Activated B cell treated with CpG ODN at 0.5 μM for 24 hours (primary cell): ENCODE data around the gene RNF115. TPM values are rescaled to one million over a fixed set of nuclear protein-coding genes. Genes with fewer than 3 reads are reported as not detected.
"Not testable (repeated sequence)": the region's sequence is repeated elsewhere in the genome, so short reads cannot be mapped to it uniquely, and the experiment has no call there.

Source experiments
- ATAC-seq: fragments of 200-7000 bp; cut with Tn5 transposase; one replicate; pipeline ENCODE4 v1.10.0; 2021; ENCODE audit warnings: low read depth, mild to moderate bottlenecking, moderate library complexity
- CTCF ChIA-PET: fragments of 350-600 bp; sonication (Branson Sonifier 250); formaldehyde crosslinking; loops from one replicate; lab custom pipeline; 2021; ENCODE audit warnings: antibody characterized with exemption; lab: Charles Lee
- POLR2A ChIA-PET: fragments of 350-600 bp; sonication (Branson Sonifier 250); formaldehyde crosslinking; loops from one replicate; lab custom pipeline; 2021; ENCODE audit warnings: antibody characterized with exemption; lab: Charles Lee
- DNase-seq: peaks from one replicate; pipeline ENCODE4 v3.0.0; 2022
- H3K27ac Mint-ChIP-seq: one replicate; pipeline ENCODE4 v1.8.0; 2020; ENCODE audit warnings: mixed read lengths
- H3K27me3 Mint-ChIP-seq: one replicate; pipeline ENCODE4 v1.8.0; 2021; ENCODE audit warnings: mixed read lengths
- H3K36me3 Mint-ChIP-seq: one replicate; pipeline ENCODE4 v1.8.0; 2021; ENCODE audit warnings: low read depth, mixed read lengths
- H3K4me1 Mint-ChIP-seq: one replicate; pipeline ENCODE4 v1.8.0; 2021; ENCODE audit warnings: mixed read lengths
- H3K4me3 Mint-ChIP-seq: one replicate; pipeline ENCODE4 v1.8.0; 2020; ENCODE audit warnings: mild to moderate bottlenecking, mixed read lengths
- H3K9me3 Mint-ChIP-seq: one replicate; pipeline ENCODE4 v1.8.0; 2020; ENCODE audit warnings: mixed read lengths
- CTCF ChIP-seq: fragments of 200-600 bp; IDR thresholded peaks from one replicate; pipeline ENCODE4 v1.8.0; 2022; ENCODE audit warnings: antibody characterized with exemption, mild to moderate bottlenecking
- intact Hi-C: fragments of 100-400 bp; cut with micrococcal nuclease; formaldehyde crosslinking; loops from one replicate; pipeline ENCODE4 v1.15.1; 2024
- total RNA-seq: library from RNA; stranded (reverse); gene quantifications from 2 replicates; pipeline ENCODE4 v1.2.3, GENCODE V29; 2022

RNF115 gene
- total RNA-seq, 1 donor from 2014 or later: 19.7 TPM

GRCh38 chr1:145828367-145829026, 4.6 kb upstream of the RNF115 start:
- no peak for DNase-seq
- H3K9me3 Mint-ChIP-seq: no peaks in the 10 kb centered on the region
- H3K4me3 Mint-ChIP-seq: no peak overlapping the region
- H3K27me3 Mint-ChIP-seq: no peaks in the 10 kb centered on the region
- intact Hi-C loops: no loop called here
- POLR2A ChIA-PET: interaction anchor here (0.7 kb wide), 2 partner anchors 17 to 34 kb away, joined by 3 read pairs; partner anchors contain the start of gene NUDT17
- peaks cover 22% of the 10 kb centered on the region for H3K4me1 Mint-ChIP-seq
- no peak overlapping the region for H3K27ac Mint-ChIP-seq
- TF ChIP-seq CTCF: no peak
- CTCF ChIA-PET: no interaction called here
- H3K36me3 Mint-ChIP-seq: peaks cover 80% of the 10 kb centered on the region
- no peak for ATAC-seq

- Mint-ChIP-seq H3K27ac (no peak overlapping the region), H3K4me3 (no peak overlapping the region), H3K36me3 (peaks cover 75% of the 10 kb centered on the region), H3K27me3 (no peaks in the 10 kb centered on the region), H3K4me1 (peaks cover 22% of the 10 kb centered on the region), H3K9me3 (no peaks in the 10 kb centered on the region)
- no peak for TF ChIP-seq CTCF
- intact Hi-C loops: no loop called here
- ChIA-PET CTCF (interaction anchor here (3.1 kb wide), 1 partner anchor 18 kb away, joined by 18 read pairs; the partner anchor contains the start of gene NUDT17), POLR2A (interaction anchor here (0.7 to 1.2 kb wide), 3 partner anchors 31 to 91 kb away, joined by 3 to 4 read pairs (median 3); no protein-coding TSS in a partner anchor)
- DNase-seq: no peak
- ATAC-seq: no peak
Measured at GRCh38 chr1:145827966-145828365, 4.1 kb upstream of the RNF115 start.

DNA sequence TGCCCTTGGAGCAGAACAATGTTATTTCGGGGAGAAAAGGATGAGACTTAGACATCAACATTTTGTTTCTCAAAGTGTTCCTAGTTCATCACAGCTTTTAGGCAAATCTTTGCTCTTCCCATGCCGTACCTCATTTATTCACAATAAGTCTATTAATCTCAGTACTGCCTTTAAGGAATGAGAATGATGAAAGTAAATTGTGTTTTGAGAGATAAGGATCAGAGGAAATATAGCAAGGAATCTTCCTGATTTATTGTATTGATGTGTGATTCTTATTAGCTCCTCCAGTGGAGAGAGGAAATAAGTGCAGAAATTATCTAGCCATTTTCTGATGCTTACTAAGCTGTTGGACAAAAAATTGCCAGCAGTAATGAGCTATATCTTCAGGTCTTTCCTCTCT, 2.1 kb upstream of the RNF115 start:
- intact Hi-C loops: no loop called here
- H3K27ac Mint-ChIP-seq: no peak overlapping the region
- POLR2A ChIA-PET: interaction anchor here (0.6 to 3.2 kb wide), 5 partner anchors 19 to 225 kb away, joined by 5 to 48 read pairs (median 12); partner anchors contain the start of genes NUDT17 and PIAS3

DNA sequence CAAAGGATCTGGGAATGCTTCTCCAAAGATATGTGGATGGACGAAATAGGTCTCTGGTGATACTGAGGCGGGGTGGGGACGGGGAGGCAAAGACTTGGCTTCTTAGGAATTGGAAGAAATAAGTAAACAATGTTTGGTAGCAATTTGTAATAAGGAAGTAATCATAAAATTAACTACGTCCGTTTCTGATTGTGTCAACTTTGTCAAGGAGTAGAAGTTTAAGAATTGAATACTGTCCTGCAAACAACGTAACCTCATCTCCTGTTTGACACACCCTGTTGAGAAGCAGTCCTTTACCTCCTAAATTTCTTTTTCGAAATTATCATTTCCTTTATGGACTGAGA, 576 bp upstream of the RNF115 start:
- ATAC-seq: no peak
- Mint-ChIP-seq H3K9me3 (no peaks in the 10 kb centered on the region), H3K36me3 (peaks cover 46% of the 10 kb centered on the region), H3K27ac (peak overlapping the region; percentile 94), H3K4me1 (peaks cover 24% of the 10 kb centered on the region), H3K4me3 (peak overlapping the region; percentile 97), H3K27me3 (no peaks in the 10 kb centered on the region)
- ChIA-PET POLR2A (interaction anchor here (0.6 to 3.2 kb wide), 14 partner anchors 10 to 544 kb away, joined by 3 to 48 read pairs (median 6); partner anchors contain the start of genes ANKRD34A, LIX1L, NUDT17 and PEX11B), CTCF (interaction anchor here (1.0 kb wide), 1 partner anchor 21 kb away, joined by 4 read pairs; the partner anchor contains the start of gene NUDT17)
- DNase-seq: no peak
- TF ChIP-seq CTCF: no peak
- intact Hi-C loops: loop anchor here (1.0 to 2.0 kb wide), 2 partner anchors 18 to 35 kb away; partner anchors contain the start of gene PIAS3

More for the DNA sequence above, 2.1 kb upstream of the RNF115 start:
- TF ChIP-seq CTCF: no peak
- peaks cover 59% of the 10 kb centered on the region for H3K36me3 Mint-ChIP-seq
- H3K4me1 Mint-ChIP-seq: peaks cover 22% of the 10 kb centered on the region
- H3K9me3 Mint-ChIP-seq: no peaks in the 10 kb centered on the region
- CTCF ChIA-PET: interaction anchor here (3.1 kb wide), 1 partner anchor 20 kb away, joined by 18 read pairs; the partner anchor contains the start of gene NUDT17
- no peak for DNase-seq
- ATAC-seq: no peak
- H3K27me3 Mint-ChIP-seq: no peaks in the 10 kb centered on the region
- peak overlapping the region; percentile 8 for H3K4me3 Mint-ChIP-seq

- POLR2A ChIA-PET: interaction anchor here (2.2 to 3.2 kb wide), 3 partner anchors 22 to 135 kb away, joined by 11 to 29 read pairs (median 12); partner anchors contain the start of genes LIX1L and NUDT17
- CTCF ChIA-PET: not testable (repeated sequence)
Measured at GRCh38 chr1:145822779-145823331, 1.0 kb downstream of the RNF115 start.

DNA sequence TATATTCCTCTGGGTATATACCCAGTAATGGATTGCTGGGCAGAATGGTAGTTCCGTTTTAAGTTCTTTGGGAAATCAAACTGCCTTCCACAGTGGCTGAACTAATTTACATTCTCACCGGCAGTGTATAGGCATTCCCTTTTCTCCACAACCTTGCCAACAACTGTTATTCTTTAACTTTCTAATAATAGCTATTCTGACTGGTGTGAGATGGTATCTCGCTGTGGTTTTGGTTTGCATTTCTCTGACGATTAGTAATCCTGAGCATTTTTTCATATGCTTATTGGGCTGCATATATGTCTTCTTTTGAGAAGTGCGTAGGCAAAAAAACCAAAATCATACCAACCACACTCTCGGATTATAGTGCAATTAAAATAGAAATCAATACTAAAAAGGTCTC, 5.8 kb downstream of the RNF115 start:
- H3K36me3 Mint-ChIP-seq, H3K4me3 Mint-ChIP-seq, H3K9me3 Mint-ChIP-seq, POLR2A ChIA-PET, intact Hi-C loops, CTCF ChIA-PET, H3K27ac Mint-ChIP-seq, DNase-seq, ATAC-seq, H3K27me3 Mint-ChIP-seq: not testable (repeated sequence)
- H3K4me1 Mint-ChIP-seq: peaks cover 12% of the 10 kb centered on the region

More at GRCh38 chr1:145822779-145823331, 1.0 kb downstream of the RNF115 start:
- H3K4me3 Mint-ChIP-seq, ATAC-seq, H3K27ac Mint-ChIP-seq, intact Hi-C loops, H3K27me3 Mint-ChIP-seq, H3K9me3 Mint-ChIP-seq, DNase-seq: not testable (repeated sequence)
- Mint-ChIP-seq H3K36me3 (peaks cover 32% of the 10 kb centered on the region), H3K4me1 (peaks cover 21% of the 10 kb centered on the region)

DNA sequence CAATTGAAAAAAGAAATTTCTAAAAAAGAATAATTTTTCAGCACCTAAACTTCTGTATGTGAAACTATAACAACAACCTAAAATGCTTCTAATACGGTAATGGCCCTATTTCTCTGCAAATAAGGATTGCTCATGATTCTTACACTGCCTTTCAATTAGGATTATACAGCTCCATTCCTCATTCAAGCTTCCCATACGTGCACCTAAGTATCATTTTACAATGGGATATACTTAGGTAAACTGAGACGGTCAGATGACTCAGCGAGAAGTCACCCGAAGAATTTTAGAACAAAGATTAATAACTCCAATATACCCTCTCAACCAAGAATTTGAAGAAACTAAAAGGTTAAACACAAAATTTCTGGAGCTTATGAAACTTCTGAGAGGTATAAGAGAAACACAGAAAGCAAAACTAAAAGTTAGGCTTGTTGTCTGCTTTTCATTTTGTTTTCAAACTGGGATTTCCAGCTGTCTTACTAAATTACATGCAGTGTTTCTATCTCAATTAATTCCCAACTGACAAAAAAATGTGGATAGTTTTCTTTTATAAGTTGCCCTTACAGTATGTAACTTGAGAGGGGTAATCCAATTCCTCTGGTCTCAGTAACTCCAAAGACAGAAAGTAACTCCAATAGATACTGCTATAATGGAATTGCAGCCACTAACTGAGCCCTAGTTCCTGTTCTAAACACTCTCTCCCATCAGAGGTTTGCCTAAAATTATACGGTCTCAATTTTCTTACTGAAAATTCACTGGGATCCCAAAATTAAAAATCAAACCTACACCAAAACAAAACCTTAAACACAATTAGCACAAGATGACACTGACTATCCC, 10.7 kb downstream of the RNF115 start:
- H3K4me3 Mint-ChIP-seq, intact Hi-C loops, POLR2A ChIA-PET, ATAC-seq, H3K9me3 Mint-ChIP-seq, H3K27ac Mint-ChIP-seq, DNase-seq, H3K36me3 Mint-ChIP-seq, H3K27me3 Mint-ChIP-seq, CTCF ChIA-PET: not testable (repeated sequence)
- H3K4me1 Mint-ChIP-seq: peaks cover 14% of the 10 kb centered on the region
